Activated T-helper 1 cell treated with anti-CD3 and anti-CD28 coated beads, Interleukin-12 subunit alpha, Interleukin-12 subunit beta, Interleukin-2, Interleukin-4 antibody, amounts not matched to agents 30 ng/mL and 10 ng/mL and 1 ng/mL, durations not matched to agents 14 hours and 24 hours and 36 hours (primary cell): Measurements from ENCODE around the gene AHCY. TPM values are rescaled to one million over a fixed set of nuclear protein-coding genes. Genes with fewer than 3 reads are reported as not detected.
"Not testable (repeated sequence)": the region's sequence is repeated elsewhere in the genome, so short reads cannot be mapped to it uniquely, and the experiment has no call there.

Experiments
- DNase-seq: peaks from one replicate; pipeline ENCODE4 v3.0.0; 2021; ENCODE audit warnings: low spot score
- H3K27ac Mint-ChIP-seq: one replicate; pipeline ENCODE4 v1.8.0; 2021; ENCODE audit warnings: mild to moderate bottlenecking, mixed read lengths
- H3K27me3 Mint-ChIP-seq: one replicate; pipeline ENCODE4 v1.8.0; 2022; ENCODE audit warnings: mild to moderate bottlenecking, moderate library complexity, mixed read lengths; ENCODE audit not compliant: insufficient read depth
- H3K36me3 Mint-ChIP-seq: one replicate; pipeline ENCODE4 v1.8.0; 2021; ENCODE audit warnings: low read depth, mixed read lengths
- H3K4me1 Mint-ChIP-seq: one replicate; pipeline ENCODE4 v1.8.0; 2021; ENCODE audit warnings: low read depth, mixed read lengths
- H3K4me3 Mint-ChIP-seq: one replicate; pipeline ENCODE4 v1.8.0; 2021; ENCODE audit warnings: mild to moderate bottlenecking, moderate library complexity, mixed read lengths
- H3K9me3 Mint-ChIP-seq: one replicate; pipeline ENCODE4 v1.8.0; 2021; ENCODE audit warnings: mixed read lengths
- intact Hi-C: fragments of 100-400 bp; cut with micrococcal nuclease; formaldehyde crosslinking; loops from one replicate; pipeline ENCODE4 v1.15.1; 2024
- total RNA-seq: library from RNA; stranded (reverse); gene quantifications from 2 replicates; pipeline ENCODE4 v1.2.3, GENCODE V29; 2022

AHCY gene
- total RNA-seq, 1 donor from 2014 or later = 132 TPM

GRCh38 chr20:34256629-34257124 lies 46.5 kb downstream of the AHCY start:
- Mint-ChIP-seq H3K36me3 (no peaks in the 10 kb centered on the region), H3K4me3 (no peak overlapping the region), H3K9me3 (no peaks in the 10 kb centered on the region), H3K27ac (no peak overlapping the region), H3K4me1 (no peaks in the 10 kb centered on the region), H3K27me3 (no peaks in the 10 kb centered on the region)
- no peak for DNase-seq
- intact Hi-C loops = no loop called here

GRCh38 chr20:34254979-34255378 lies 48.2 kb downstream of the AHCY start:
- intact Hi-C loops = no loop called here
- H3K4me3 Mint-ChIP-seq = no peak overlapping the region
- no peaks in the 10 kb centered on the region for H3K27me3 Mint-ChIP-seq
- H3K4me1 Mint-ChIP-seq = peaks cover 2% of the 10 kb centered on the region
- no peak for DNase-seq
- H3K36me3 Mint-ChIP-seq = no peaks in the 10 kb centered on the region
- H3K9me3 Mint-ChIP-seq = no peaks in the 10 kb centered on the region
- H3K27ac Mint-ChIP-seq = no peak overlapping the region

GRCh38 chr20:34252431-34253086 lies 50.6 kb downstream of the AHCY start:
- H3K4me3 Mint-ChIP-seq, intact Hi-C loops, H3K27ac Mint-ChIP-seq, H3K36me3 Mint-ChIP-seq, H3K9me3 Mint-ChIP-seq, DNase-seq, H3K27me3 Mint-ChIP-seq: not testable (repeated sequence)
- H3K4me1 Mint-ChIP-seq = peaks cover 12% of the 10 kb centered on the region

- Mint-ChIP-seq H3K9me3 (no peaks in the 10 kb centered on the region), H3K4me1 (peaks cover 12% of the 10 kb centered on the region), H3K27me3 (no peaks in the 10 kb centered on the region), H3K27ac (no peak overlapping the region), H3K36me3 (peaks cover 2% of the 10 kb centered on the region), H3K4me3 (no peak overlapping the region)
- no peak for DNase-seq
- intact Hi-C loops = no loop called here
These were observed 51.5 kb downstream of the AHCY start for GRCh38 chr20:34251619-34252018.

- Mint-ChIP-seq H3K36me3 (peaks cover 2% of the 10 kb centered on the region), H3K4me1 (peaks cover 12% of the 10 kb centered on the region), H3K4me3 (no peak overlapping the region), H3K27me3 (no peaks in the 10 kb centered on the region), H3K27ac (no peak overlapping the region), H3K9me3 (no peaks in the 10 kb centered on the region)
- DNase-seq = no peak
- intact Hi-C loops = no loop called here
These were observed 53.1 kb downstream of the AHCY start for GRCh38 chr20:34250005-34250404.

GRCh38 chr20:34249291-34249690 lies 53.9 kb downstream of the AHCY start:
- Mint-ChIP-seq H3K27me3 (no peaks in the 10 kb centered on the region), H3K9me3 (no peaks in the 10 kb centered on the region), H3K27ac (no peak overlapping the region), H3K36me3 (peaks cover 2% of the 10 kb centered on the region), H3K4me1 (peaks cover 12% of the 10 kb centered on the region), H3K4me3 (no peak overlapping the region)
- intact Hi-C loops = no loop called here
- DNase-seq = no peak

- Mint-ChIP-seq H3K27me3 (no peaks in the 10 kb centered on the region), H3K4me3 (no peak overlapping the region), H3K27ac (no peak overlapping the region), H3K36me3 (peaks cover 2% of the 10 kb centered on the region), H3K4me1 (peaks cover 15% of the 10 kb centered on the region), H3K9me3 (no peaks in the 10 kb centered on the region)
- intact Hi-C loops = no loop called here
- DNase-seq = no peak
These were observed 57.0 kb downstream of the AHCY start for GRCh38 chr20:34246126-34246626.

- Mint-ChIP-seq H3K4me3 (no peak overlapping the region), H3K27ac (no peak overlapping the region), H3K4me1 (peaks cover 10% of the 10 kb centered on the region), H3K36me3 (no peaks in the 10 kb centered on the region), H3K27me3 (peaks cover 5% of the 10 kb centered on the region), H3K9me3 (peaks cover 2% of the 10 kb centered on the region)
- DNase-seq = no peak
- intact Hi-C loops = no loop called here
These were observed 59.8 kb downstream of the AHCY start for GRCh38 chr20:34243377-34243776.

- peaks cover 7% of the 10 kb centered on the region for H3K27me3 Mint-ChIP-seq
- no peaks in the 10 kb centered on the region for H3K36me3 Mint-ChIP-seq
- intact Hi-C loops = no loop called here
- H3K4me3 Mint-ChIP-seq = no peak overlapping the region
- DNase-seq = no peak
- H3K4me1 Mint-ChIP-seq = peaks cover 10% of the 10 kb centered on the region
- peaks cover 7% of the 10 kb centered on the region for H3K9me3 Mint-ChIP-seq
- H3K27ac Mint-ChIP-seq = no peak overlapping the region
These were observed 60.3 kb downstream of the AHCY start for GRCh38 chr20:34242879-34243278.

GRCh38 chr20:34242015-34242414 lies 61.1 kb downstream of the AHCY start:
- peaks cover 16% of the 10 kb centered on the region for H3K9me3 Mint-ChIP-seq
- DNase-seq, H3K27ac Mint-ChIP-seq, H3K36me3 Mint-ChIP-seq, H3K27me3 Mint-ChIP-seq, intact Hi-C loops, H3K4me3 Mint-ChIP-seq: not testable (repeated sequence)
- H3K4me1 Mint-ChIP-seq = peaks cover 10% of the 10 kb centered on the region

GRCh38 chr20:34240693-34241615 lies 62.2 kb downstream of the AHCY start, which contains the start of gene ASIP:
Gene ASIP (plus strand): TSS chr20:34241423. CDS start chr20:34260375, 18,952 bp downstream.
- H3K4me3 Mint-ChIP-seq = no peak within 1 kb of the TSS
- no peaks in the 10 kb centered on the region for H3K36me3 Mint-ChIP-seq
- no peak for DNase-seq
- intact Hi-C loops = no loop called here
- peaks cover 10% of the 10 kb centered on the region for H3K4me1 Mint-ChIP-seq
- H3K9me3 Mint-ChIP-seq = peaks cover 16% of the 10 kb centered on the region
- peaks cover 7% of the 10 kb centered on the region for H3K27me3 Mint-ChIP-seq
- no peak within 1 kb of the TSS for H3K27ac Mint-ChIP-seq

GRCh38 chr20:34240121-34240520 lies 63.0 kb downstream of the AHCY start:
- peaks cover 19% of the 10 kb centered on the region for H3K9me3 Mint-ChIP-seq
- H3K36me3 Mint-ChIP-seq = no peaks in the 10 kb centered on the region
- H3K4me1 Mint-ChIP-seq = peaks cover 10% of the 10 kb centered on the region
- peaks cover 7% of the 10 kb centered on the region for H3K27me3 Mint-ChIP-seq
- DNase-seq = no peak
- intact Hi-C loops = no loop called here
- no peak overlapping the region for H3K27ac Mint-ChIP-seq
- no peak overlapping the region for H3K4me3 Mint-ChIP-seq

- DNase-seq = no peak
- H3K27me3 Mint-ChIP-seq = peaks cover 7% of the 10 kb centered on the region
- H3K4me3 Mint-ChIP-seq = no peak overlapping the region
- no peak overlapping the region for H3K27ac Mint-ChIP-seq
- intact Hi-C loops = no loop called here
- peaks cover 10% of the 10 kb centered on the region for H3K4me1 Mint-ChIP-seq
- H3K9me3 Mint-ChIP-seq = peaks cover 19% of the 10 kb centered on the region
- H3K36me3 Mint-ChIP-seq = no peaks in the 10 kb centered on the region
These were observed 65.2 kb downstream of the AHCY start for GRCh38 chr20:34237942-34238341.
